ENCODE results near the gene PLEKHF1. TPM values are rescaled to one million over a fixed set of nuclear protein-coding genes. Genes with fewer than 3 reads are reported as not detected.

Gene PLEKHF1
- total RNA-seq, 6 experiments from 2014 or later = 1.4 to 2.8 (median 2.6) TPM

DNA sequence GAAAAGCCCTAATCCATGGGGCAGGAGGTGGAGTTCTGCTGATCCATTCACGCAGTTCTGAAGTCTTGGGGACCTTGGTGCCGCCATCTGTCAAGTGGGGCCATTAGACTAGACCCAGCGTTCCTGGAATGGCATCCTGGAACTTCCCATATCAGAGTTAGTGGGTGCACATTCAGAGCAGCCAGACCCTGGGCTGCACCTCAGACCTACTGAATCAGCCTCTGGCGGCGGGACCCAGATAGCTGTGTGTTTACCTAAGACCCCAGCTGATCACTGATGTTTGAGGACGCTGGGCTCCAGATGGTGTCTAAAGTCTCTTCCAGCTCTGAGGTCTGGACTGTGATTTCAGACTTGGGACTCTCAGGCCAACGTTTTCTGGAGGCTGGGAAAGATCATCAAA, 46.4 kb upstream of the PLEKHF1 start:
- TF ChIP-seq, protein P1, sequence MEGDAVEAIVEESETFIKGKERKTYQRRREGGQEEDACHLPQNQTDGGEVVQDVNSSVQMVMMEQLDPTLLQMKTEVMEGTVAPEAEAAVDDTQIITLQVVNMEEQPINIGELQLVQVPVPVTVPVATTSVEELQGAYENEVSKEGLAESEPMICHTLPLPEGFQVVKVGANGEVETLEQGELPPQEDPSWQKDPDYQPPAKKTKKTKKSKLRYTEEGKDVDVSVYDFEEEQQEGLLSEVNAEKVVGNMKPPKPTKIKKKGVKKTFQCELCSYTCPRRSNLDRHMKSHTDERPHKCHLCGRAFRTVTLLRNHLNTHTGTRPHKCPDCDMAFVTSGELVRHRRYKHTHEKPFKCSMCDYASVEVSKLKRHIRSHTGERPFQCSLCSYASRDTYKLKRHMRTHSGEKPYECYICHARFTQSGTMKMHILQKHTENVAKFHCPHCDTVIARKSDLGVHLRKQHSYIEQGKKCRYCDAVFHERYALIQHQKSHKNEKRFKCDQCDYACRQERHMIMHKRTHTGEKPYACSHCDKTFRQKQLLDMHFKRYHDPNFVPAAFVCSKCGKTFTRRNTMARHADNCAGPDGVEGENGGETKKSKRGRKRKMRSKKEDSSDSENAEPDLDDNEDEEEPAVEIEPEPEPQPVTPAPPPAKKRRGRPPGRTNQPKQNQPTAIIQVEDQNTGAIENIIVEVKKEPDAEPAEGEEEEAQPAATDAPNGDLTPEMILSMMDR (IDR thresholded peaks at IDR 0.05) = no peak

DNA sequence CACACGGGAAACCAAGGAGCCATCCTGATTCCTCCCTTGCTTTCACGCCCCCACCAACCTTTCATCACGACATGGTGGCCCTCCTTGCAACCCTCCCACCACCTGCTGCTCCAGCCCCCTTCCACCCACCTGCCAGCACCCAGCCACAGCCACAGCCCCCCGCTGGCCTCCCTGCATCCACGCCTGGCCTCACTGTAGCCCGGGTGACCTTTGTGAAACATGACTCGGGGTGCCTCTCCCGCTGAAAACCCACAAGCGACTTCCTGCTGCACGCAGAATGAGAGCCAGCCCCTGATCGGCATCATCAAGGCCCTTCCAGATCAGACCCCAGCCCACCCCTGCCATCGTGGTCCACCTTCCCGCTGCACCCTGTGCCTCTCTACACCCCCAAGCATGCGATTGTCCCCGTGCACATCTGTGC, 44.3 kb upstream of the PLEKHF1 start:
- no peaks in the 10 kb centered on the region; the same call in 1 of the 2 replicates for H3K4me1 Mint-ChIP-seq (ENCODE audit: low read depth)
- DNase-seq = no peak
- no peaks in the 10 kb centered on the region for H3K9me3 Mint-ChIP-seq
- no peak overlapping the region for H3K4me3 Mint-ChIP-seq
- H3K36me3 Mint-ChIP-seq (ENCODE audit: low read depth) = no peaks in the 10 kb centered on the region
- peaks cover 19% of the 10 kb centered on the region for H3K27me3 Mint-ChIP-seq (ENCODE audit: insufficient read depth)
- H3K27ac Mint-ChIP-seq = no peak overlapping the region
- TF ChIP-seq, protein P1 (IDR thresholded peaks at IDR 0.05) = no peak

More for the DNA sequence above, 46.4 kb upstream of the PLEKHF1 start:
- no peak for DNase-seq
- H3K9me3 Mint-ChIP-seq = no peaks in the 10 kb centered on the region
- peaks cover 8% of the 10 kb centered on the region for H3K36me3 Mint-ChIP-seq (ENCODE audit: low read depth)
- H3K4me1 Mint-ChIP-seq (ENCODE audit: low read depth) = no peaks in the 10 kb centered on the region; the same call in 1 of the 2 replicates
- H3K4me3 Mint-ChIP-seq = no peak overlapping the region
- peaks cover 18% of the 10 kb centered on the region for H3K27me3 Mint-ChIP-seq (ENCODE audit: insufficient read depth)
- no peak overlapping the region for H3K27ac Mint-ChIP-seq

DNA sequence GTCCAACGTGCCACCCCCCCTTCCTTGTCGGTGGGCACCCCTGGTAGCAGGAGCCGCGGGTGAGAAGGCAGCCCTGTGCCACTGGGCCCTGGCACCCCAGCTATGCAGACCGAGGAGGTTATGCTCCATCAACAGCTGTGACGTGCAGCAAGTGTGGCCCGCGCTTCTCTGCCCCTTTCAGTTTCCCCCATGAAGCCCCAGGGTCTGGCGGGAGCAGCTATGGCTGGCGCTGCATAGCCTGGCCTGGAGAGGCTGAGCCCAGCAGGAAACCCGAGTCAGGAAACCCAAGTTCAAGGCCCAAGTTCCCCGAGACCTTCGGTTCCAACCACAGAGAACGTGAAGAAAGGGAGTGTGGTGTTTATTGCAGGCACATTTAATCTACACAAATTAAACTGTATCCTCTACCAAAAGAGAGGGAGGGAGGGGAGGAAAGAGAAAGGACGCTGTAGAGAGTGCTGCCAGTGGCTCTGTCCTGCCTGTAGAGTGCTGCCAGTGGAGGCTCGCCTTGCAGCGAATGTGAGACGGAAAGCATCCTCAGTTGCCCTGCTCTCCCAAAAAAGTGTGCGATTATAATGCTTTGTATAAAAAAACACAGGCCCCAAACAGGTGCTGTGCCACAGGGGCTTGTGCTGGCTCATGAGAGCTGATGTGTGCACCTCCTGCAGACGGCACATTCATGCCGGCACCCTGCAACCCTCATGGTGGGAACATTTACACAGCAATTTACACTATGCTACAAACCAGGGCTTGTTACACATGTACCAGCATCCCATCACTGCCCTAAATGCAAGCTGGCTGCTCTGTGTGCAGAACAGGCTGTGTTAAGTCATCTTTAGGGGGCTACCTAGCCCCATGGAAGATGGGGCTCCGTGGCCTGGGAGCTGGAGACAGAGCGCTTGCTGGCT, 42.8 kb upstream of the PLEKHF1 start:
- TF ChIP-seq, protein P1 (IDR thresholded peaks at IDR 0.05) = no peak
- DNase-seq = no peak
- Mint-ChIP-seq H3K4me1 (ENCODE audit: low read depth) (no peaks in the 10 kb centered on the region; the same call in 1 of the 2 replicates), H3K27ac (no peak overlapping the region), H3K4me3 (no peak overlapping the region), H3K27me3 (ENCODE audit: insufficient read depth) (peaks cover 19% of the 10 kb centered on the region), H3K9me3 (no peaks in the 10 kb centered on the region), H3K36me3 (ENCODE audit: low read depth) (no peaks in the 10 kb centered on the region)

DNA sequence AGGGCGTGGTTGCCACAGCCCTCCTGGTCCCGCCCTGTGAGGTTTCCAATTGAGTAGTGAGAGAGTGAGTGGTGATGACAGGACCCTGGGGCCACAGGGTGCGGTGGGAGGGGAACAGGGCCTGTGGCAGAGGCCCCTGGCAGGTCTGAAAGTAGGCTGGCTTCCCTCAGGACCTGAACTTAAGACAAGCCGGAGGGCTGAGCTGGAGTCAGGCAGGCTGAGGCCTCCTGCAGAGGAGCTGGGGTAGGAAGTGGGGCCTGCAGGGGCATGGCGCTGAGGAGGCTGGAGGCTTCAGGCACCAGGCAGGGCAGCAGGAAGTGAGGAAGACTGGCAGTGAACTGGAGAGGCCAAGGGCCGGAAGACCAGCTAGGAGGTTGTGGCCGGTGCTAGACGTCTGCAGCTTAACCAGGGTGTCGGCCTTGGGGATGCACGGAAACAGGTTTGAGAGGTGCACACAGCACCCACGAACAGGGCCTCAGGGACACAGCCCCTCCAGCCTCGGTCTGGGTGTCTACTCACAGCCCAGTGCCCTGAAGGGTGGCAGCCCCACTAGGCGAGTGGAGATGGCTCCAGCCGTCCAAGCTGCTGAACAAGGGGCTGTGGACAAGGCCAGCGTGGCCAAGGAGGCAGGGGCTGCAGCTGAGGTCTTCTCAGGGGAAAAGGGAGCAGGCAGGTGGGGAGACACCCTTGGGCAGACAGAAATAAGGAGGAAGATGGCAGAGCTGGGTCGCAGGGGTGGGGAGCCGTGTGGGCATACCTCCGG, 41.4 kb upstream of the PLEKHF1 start:
- Mint-ChIP-seq H3K4me1 (ENCODE audit: low read depth) (no peaks in the 10 kb centered on the region; the same call in 1 of the 2 replicates), H3K36me3 (ENCODE audit: low read depth) (no peaks in the 10 kb centered on the region), H3K9me3 (no peaks in the 10 kb centered on the region), H3K27me3 (ENCODE audit: insufficient read depth) (peaks cover 18% of the 10 kb centered on the region), H3K27ac (no peak overlapping the region), H3K4me3 (no peak overlapping the region)
- TF ChIP-seq, protein P1 (IDR thresholded peaks at IDR 0.05) = no peak
- no peak for DNase-seq

DNA sequence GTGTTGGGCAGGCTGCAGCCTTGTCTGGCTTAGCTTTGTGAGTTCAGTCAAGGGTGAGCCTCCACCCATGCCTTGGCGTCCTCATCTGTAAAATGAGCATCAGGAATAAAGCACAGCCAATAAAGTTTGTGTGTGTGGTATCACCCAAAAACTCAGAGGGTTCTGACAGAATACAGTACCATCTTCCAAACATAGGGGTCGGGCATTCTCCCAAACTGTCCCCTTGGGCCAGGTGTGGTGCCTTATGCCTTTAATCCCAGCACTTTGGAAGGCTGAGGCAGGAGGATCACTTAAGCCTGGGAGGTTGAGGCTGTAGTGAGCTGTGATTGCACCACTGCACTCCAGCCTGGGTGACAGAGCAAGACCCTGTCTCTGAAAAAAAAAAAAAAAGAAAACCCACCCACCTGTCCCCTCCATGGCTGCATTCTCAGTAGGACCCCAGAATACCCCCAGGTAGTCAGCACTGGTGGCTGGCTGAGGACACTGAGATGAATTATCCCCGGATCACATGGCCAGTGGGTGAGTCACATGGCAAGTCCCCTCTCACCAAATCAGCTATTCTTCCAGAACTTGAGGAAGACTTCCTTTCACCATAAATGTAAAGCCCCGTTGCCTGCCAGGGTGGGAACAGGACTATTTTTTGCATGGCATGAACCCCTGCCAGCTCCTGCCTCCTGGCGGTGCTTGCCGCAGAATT, 40.6 kb upstream of the PLEKHF1 start:
- no peak overlapping the region for H3K27ac Mint-ChIP-seq
- H3K36me3 Mint-ChIP-seq (ENCODE audit: low read depth) = no peaks in the 10 kb centered on the region
- TF ChIP-seq, protein P1 (IDR thresholded peaks at IDR 0.05) = peak; percentile 32; the same call in 1 of the 2 replicates
- H3K4me1 Mint-ChIP-seq (ENCODE audit: low read depth) = no peaks in the 10 kb centered on the region; the same call in 1 of the 2 replicates
- H3K9me3 Mint-ChIP-seq = no peaks in the 10 kb centered on the region
- H3K27me3 Mint-ChIP-seq (ENCODE audit: insufficient read depth) = peaks cover 16% of the 10 kb centered on the region
- DNase-seq = no peak
- no peak overlapping the region for H3K4me3 Mint-ChIP-seq
